ENCODE data around the gene EHD2.
"Not testable (repeated sequence)": the region's sequence is repeated elsewhere in the genome, so short reads cannot be mapped to it uniquely, and the experiment has no call there.

The EHD2 gene

DNA sequence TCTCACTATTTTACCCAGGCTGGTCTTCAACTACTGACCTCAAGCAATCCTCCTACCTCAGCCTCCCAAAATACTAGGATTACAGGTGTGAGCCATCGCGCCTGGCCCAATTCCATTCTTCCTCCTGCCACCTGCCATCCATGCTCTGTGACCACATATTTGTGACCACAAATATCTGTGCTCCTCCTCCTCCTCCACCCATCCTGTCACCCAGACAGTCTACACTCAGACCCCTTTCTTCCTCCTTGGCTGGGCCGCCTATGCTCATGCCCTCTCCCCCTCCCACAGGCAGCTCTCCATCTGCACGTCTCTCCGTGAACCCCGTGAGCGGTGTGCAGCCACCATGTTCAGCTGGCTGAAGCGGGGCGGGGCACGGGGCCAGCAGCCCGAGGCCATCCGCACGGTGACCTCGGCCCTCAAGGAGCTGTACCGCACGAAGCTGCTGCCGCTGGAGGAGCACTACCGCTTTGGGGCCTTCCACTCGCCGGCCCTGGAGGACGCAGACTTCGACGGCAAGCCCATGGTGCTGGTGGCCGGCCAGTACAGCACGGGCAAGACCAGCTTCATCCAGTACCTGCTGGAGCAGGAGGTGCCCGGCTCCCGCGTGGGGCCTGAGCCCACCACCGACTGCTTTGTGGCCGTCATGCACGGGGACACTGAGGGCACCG, 3.2 kb downstream of the EHD2 start:
- DNase-seq = no peak

- DNase-seq = not testable (repeated sequence)
Measured at GRCh38 chr19:47718415-47719046, 5.3 kb downstream of the EHD2 start.

DNA sequence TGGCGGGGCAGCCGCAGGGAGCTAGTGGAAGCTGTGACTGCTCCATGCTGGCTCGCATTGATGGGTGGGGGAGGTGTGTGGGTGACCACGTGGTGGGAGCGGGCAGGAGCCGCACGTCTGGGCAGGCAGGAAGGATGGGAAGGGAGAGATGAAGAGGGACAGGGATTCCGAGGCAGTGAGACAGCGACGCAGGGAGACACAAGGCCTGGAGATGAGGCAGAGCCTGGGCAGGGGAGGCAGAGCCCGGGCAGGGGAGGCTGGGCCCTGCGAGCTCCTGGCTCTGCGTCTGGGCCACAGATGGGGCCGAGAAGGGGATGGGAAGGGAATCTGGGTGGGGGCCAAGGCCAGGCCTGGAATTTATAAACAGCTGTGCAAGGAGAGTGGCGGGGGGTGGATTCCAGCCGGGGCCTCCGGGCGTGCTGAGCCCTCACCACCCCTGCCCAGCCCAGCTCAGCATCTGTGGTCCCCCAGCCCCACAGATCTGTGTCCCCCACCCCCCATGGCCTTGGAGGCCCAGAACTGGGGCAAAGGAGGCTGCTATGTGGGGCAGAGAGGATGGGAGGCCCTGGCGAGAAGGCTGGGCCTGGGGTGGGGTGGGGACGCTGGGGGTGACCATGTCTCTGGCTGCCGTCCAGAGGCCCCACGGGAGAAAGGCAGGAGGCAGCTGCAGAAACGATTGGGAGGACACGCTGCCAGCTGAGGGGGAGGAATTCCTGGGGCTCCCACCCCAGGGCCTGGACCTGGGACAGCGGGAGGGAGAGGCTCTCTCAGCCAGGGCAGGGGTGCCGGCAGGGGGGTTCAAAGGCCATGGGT, 6.0 kb downstream of the EHD2 start:
- no peak for DNase-seq

DNA sequence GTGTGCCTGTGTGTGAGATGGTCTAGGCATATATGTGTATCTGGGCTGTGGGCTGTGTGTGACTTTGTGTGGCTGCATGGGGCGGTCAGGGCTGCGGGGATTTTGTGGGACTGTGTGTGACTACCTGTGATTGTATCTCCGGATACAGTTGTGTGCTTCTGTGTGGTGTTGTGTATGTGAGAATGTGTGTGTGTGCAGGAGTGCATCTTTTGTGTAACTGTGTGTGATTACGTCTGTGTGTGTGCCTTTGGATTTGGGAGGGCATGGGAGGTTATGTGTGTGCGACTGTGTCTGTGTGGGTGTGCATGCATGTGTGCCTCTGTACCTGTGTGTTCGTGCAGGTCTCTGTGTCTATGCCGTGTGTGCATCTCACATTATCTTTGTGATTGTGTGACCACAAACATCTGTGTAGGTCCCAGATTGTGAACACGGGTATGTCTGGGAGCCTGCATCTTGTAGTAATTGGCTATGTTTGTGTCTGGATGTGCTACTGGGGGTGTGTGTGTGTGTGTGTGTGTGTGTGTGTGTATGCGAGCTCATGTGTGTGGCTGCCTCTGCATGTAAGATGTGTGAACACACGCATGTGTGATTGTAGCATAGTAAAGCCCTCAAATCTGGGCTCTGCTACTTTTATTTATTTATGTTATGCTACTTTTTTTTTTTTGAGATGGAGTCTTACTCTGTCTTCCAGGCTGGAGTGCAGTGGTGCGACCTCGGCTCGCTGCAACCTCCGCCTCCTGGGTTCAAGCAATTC, 7.6 kb downstream of the EHD2 start:
- DNase-seq = no peak

GRCh38 chr19:47723581-47723940, 10.3 kb downstream of the EHD2 start:
- DNase-seq = peak in 1 of 2 donors; percentile 41

- no peak for DNase-seq
Measured at GRCh38 chr19:47725759-47726401, 12.7 kb downstream of the EHD2 start.

DNA sequence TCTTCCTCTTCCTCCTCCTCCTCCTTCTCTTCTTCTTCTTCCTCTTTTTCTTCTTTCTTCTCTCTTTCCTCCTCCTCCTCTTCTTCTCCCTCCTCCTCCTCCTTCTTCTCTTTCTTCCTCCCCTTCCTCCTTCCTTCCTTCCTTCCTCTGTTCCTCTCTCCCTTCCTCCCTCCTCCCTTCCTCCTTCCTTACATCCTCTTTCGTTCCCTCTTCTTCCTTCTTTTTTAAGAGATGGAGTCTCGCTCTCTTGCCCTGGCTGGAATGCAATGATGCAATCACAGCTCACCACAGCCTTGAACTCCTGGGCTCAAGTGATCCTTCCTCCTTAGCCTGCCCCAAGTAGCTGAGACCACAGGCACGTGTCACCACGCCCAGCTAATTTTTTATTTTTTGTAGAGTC, 13.2 kb downstream of the EHD2 start:
- DNase-seq = no peak

DNA sequence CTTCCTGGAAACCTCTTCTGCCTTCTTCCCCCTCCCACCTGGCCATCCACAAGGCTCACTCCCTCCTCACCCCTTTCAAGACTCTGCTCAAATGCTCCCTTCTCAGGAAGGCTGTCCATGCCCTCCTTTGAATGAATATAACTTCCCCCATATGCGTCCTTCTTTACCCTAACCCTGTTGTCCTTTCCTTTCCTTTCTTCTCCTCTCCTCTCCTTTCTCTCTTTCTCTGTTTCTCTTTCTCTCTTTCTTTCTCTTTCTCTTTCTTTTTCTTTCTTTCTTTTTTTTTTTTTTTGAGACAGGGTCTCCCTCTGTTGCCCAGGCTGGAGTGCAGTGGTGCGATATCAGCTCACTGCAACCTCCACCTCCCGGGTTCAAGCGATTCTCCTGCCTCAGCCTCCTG, 15.1 kb downstream of the EHD2 start:
- not testable (repeated sequence) for DNase-seq

DNA sequence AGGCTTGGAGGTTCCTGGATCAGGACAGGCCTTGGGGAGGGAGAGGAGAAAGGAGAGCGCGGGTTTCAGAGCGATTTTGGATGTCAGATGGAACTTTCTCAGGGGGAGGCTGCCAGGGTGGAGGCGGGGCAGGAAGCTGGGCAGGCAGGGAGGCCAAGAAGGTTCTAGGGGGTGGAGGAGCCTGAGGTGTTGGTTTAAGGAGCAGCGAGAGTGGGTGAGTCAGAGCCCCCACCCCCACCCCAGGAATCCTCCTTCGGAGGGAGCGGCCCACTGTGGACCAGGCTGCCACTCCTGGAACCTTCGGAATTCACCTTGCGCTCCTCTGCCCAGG, 16.2 kb downstream of the EHD2 start:
- no peak for DNase-seq

DNA sequence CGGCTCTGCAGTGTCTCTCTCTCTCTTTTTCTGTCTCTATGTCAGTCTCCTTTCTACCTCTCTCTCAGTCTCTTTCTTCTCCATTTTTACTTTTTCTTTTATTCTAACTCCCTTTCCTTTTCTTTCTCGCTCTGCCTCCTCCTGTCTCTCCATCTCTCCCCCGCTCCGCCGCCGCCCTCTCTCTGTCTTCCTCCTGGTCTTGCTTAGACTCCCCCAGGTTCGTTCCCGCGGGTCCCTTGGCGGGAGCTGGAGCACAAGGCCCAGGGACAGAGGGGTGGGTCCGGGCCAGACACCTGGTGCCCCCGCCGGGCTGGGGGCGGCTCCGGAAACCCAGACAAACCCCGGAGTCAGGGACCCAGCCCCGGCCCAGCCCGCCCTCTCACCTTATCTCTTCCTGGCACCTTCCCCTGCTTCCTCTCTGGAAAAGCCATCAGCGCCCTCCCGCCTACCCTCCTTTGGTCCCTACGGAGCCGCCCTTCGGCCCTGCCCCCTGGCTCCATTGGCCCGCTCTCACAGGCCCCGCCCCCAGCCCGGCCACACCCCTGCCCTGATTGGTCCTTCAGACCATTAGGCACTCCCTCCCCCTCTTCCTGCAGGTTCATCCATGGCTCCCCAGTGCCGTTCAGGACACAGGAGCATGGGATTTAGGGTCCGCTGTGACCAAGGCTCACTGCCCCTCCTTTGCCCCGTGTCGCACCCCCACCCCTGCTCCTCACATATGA, 16.7 kb downstream of the EHD2 start:
- peak; percentile 11 to 17 for DNase-seq

DNA sequence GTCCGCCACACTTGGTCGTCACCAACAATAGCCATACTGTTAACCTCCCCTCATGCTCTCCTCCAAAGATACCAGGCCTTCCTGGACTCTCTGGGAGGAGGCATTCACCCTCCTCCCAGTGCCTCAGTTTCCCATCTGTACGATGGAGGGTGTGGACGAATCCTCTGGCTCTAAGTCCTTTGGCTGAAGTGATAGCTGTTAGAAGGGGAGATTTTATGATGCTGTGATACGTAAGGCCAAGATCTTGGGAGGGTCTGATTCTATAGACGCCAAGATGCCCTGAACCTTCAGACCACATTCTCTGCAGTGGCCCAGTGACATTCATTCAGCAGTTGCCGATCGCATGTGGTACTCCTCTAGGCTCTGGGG, 17.3 kb downstream of the EHD2 start:
- DNase-seq = no peak

DNA sequence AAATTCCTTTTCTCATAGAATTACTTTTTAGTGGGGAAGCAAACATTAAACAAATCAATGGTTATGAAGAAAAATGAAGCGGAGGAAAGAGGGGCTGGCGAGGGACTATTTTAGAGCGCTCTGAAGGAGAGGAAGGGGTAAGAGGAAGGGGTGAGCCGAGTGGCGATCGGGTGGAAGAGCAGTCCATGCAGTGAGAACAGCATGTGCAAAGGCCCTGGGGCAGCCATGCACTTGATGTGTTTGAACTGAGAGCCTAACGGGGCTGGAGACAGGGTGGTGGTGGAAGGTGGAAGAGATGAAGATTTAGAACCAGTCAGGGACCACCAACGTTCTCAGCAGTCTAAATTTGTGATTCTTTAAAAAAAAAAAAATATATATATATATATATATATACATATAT, 17.7 kb downstream of the EHD2 start:
- no peak for DNase-seq

GRCh38 chr19:47735131-47735530, 21.9 kb downstream of the EHD2 start:
- no peak for DNase-seq

DNA sequence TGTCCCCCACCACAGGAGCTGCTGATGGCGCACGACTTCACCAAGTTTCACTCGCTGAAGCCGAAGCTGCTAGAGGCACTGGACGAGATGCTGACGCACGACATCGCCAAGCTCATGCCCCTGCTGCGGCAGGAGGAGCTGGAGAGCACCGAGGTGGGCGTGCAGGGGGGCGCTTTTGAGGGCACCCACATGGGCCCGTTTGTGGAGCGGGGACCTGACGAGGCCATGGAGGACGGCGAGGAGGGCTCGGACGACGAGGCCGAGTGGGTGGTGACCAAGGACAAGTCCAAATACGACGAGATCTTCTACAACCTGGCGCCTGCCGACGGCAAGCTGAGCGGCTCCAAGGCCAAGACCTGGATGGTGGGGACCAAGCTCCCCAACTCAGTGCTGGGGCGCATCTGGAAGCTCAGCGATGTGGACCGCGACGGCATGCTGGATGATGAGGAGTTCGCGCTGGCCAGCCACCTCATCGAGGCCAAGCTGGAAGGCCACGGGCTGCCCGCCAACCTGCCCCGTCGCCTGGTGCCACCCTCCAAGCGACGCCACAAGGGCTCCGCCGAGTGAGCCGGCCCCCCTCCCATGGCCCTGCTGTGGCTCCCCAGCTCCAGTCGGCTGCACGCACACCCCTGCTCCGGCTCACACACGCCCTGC, 27.8 kb downstream of the EHD2 start:
- no peak for DNase-seq

GRCh38 chr19:47741544-47742140, 28.4 kb downstream of the EHD2 start:
- DNase-seq = no peak

GRCh38 chr19:47742634-47743033, 29.4 kb downstream of the EHD2 start:
- no peak for DNase-seq

GRCh38 chr19:47745010-47745901, 32.0 kb downstream of the EHD2 start, which contains the start of gene NOP53:
NOP53 (plus strand) TSS chr19:47745546; CDS start chr19:47745560, 14 bp downstream.
- DNase-seq = peak; percentile 96 to 98

DNA sequence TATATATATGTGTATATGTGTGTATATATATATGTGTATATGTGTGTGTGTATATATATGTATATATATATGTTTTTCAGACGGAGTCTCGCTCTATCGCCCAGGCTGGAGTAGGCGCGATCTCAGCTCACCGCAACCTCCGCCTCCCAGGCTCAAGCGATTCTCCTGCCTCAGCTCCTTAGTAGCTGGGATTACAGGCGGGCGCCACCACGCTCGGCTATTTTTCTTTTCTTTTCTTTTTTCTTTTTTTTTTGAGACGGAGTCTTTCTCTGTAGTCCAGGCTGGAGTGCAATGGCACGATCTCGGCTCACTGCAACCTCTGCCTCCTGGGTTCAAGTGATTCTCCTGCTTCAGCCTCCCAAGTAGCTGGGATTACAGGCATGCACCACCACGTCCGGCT, 32.9 kb downstream of the EHD2 start:
- DNase-seq = not testable (repeated sequence)

DNA sequence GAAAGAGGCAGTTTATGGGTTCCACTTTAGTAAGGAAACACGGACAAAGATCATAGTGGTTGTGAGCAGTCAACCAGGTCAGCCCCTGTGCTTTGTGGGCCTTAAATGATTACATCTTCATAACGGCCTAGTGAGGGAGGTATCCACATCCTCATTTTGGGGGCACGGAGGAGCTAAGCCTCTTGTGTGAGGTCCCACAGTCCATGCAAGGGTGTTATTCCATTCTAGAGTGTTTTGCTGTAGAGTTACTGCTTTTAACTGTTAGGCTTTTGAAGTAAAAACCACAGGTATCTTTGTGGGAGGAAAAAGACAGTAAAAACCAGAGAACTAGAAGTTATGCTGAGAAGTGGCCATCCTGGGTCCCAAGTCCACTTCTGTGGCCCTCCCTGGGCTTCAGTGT, 36.1 kb downstream of the EHD2 start:
- DNase-seq = no peak

- DNase-seq = no peak
Measured at GRCh38 chr19:47750752-47751151, 37.5 kb downstream of the EHD2 start.

All from CD4-positive, alpha-beta T cell treated with Interferon alpha-2 for 1 hour (primary cell).